NCI-H2081 (cell line): ENCODE data around the gene CNTNAP5.

Experiments used
- DNase-seq, 2 experiments: peaks; one replicate each; lab custom pipeline; 2025; lab: John Stamatoyannopoulos, UW

Gene CNTNAP5

GRCh38 chr2:124623560-124623959, 598.5 kb downstream of the CNTNAP5 start:
- peak in 1 of 2 experiments; percentile 20 for DNase-seq

GRCh38 chr2:124625561-124625960, 600.5 kb downstream of the CNTNAP5 start:
- DNase-seq, result no peak

GRCh38 chr2:124626993-124627392, 601.9 kb downstream of the CNTNAP5 start:
- DNase-seq, result no peak

GRCh38 chr2:124633812-124634211, 608.7 kb downstream of the CNTNAP5 start:
- DNase-seq, result no peak

- DNase-seq, result no peak
Observed at GRCh38 chr2:124639524-124639923, 614.4 kb downstream of the CNTNAP5 start.

GRCh38 chr2:124640221-124640750, 615.2 kb downstream of the CNTNAP5 start:
- DNase-seq, result no peak

GRCh38 chr2:124646166-124646815, 621.2 kb downstream of the CNTNAP5 start:
- DNase-seq, result no peak

- no peak for DNase-seq
Observed at GRCh38 chr2:124647245-124647644, 622.2 kb downstream of the CNTNAP5 start.

- DNase-seq, result no peak
Observed at GRCh38 chr2:124647663-124648062, 622.6 kb downstream of the CNTNAP5 start.

- DNase-seq, result no peak
Observed at GRCh38 chr2:124649001-124649400, 623.9 kb downstream of the CNTNAP5 start.

- DNase-seq, result no peak
Observed at GRCh38 chr2:124652099-124652498, 627.0 kb downstream of the CNTNAP5 start.

- no peak for DNase-seq
Observed at GRCh38 chr2:124658373-124658772, 633.3 kb downstream of the CNTNAP5 start.

GRCh38 chr2:124661558-124661957, 636.5 kb downstream of the CNTNAP5 start:
- no peak for DNase-seq

GRCh38 chr2:124662946-124663644, 638.0 kb downstream of the CNTNAP5 start:
- DNase-seq, result no peak

- DNase-seq, result no peak
Observed at GRCh38 chr2:124663645-124663997, 638.5 kb downstream of the CNTNAP5 start.

- DNase-seq, result no peak
Observed at GRCh38 chr2:124664363-124664762, 639.3 kb downstream of the CNTNAP5 start.

- no peak for DNase-seq
Observed at GRCh38 chr2:124666976-124667375, 641.9 kb downstream of the CNTNAP5 start.

- DNase-seq, result no peak
Observed at GRCh38 chr2:124668161-124668560, 643.1 kb downstream of the CNTNAP5 start.

GRCh38 chr2:124670187-124670586, 645.1 kb downstream of the CNTNAP5 start:
- DNase-seq, result no peak

GRCh38 chr2:124678043-124678442, 653.0 kb downstream of the CNTNAP5 start:
- DNase-seq, result no peak

GRCh38 chr2:124683536-124684428, 658.7 kb downstream of the CNTNAP5 start:
- peak; percentile 62 to 91 for DNase-seq

GRCh38 chr2:124689348-124689747, 664.3 kb downstream of the CNTNAP5 start:
- no peak for DNase-seq
